ENCODE measurements around the gene AK5. TPM values are rescaled to one million over a fixed set of nuclear protein-coding genes. Genes with fewer than 3 reads are reported as not detected.

The AK5 gene
- total RNA-seq, 4 donors from 2014 or later: 1.1 to 2.1 (median 1.2) TPM; not detected in 1

- H3K27ac ChIP-seq: no peak overlapping the region
- no peaks in the 10 kb centered on the region for H3K9me3 ChIP-seq
- WGBS: 87% methylated on average over 1 of the region's 1 CpG
- H3K36me3 ChIP-seq: no peaks in the 10 kb centered on the region
- no peaks in the 10 kb centered on the region for H3K27me3 ChIP-seq
- TF ChIP-seq POLR2AphosphoS5 (IDR thresholded peaks at IDR 0.05): no peak
- TF ChIP-seq POLR2A (IDR thresholded peaks at IDR 0.05): no peak
- TF ChIP-seq EP300 (IDR thresholded peaks at IDR 0.05): no peak
- no peak for TF ChIP-seq CTCF (IDR thresholded peaks at IDR 0.05)
- DNase-seq (ENCODE audit: low spot score in 2 of 2): no peak
- no peak overlapping the region for H3K4me3 ChIP-seq
- no peaks in the 10 kb centered on the region for H3K4me1 ChIP-seq
Observed at GRCh38 chr1:77428068-77428467, 146.2 kb downstream of the AK5 start.

GRCh38 chr1:77430966-77431690 is 149.3 kb downstream of the AK5 start:
- H3K4me1 ChIP-seq: no peaks in the 10 kb centered on the region
- WGBS: 64% methylated on average over 4 of the region's 4 CpGs
- no peak overlapping the region for H3K4me3 ChIP-seq
- no peaks in the 10 kb centered on the region for H3K9me3 ChIP-seq
- TF ChIP-seq POLR2AphosphoS5 (IDR thresholded peaks at IDR 0.05) (no peak), EP300 (IDR thresholded peaks at IDR 0.05) (no peak), CTCF (IDR thresholded peaks at IDR 0.05) (no peak), POLR2A (IDR thresholded peaks at IDR 0.05) (no peak)
- no peak for DNase-seq (ENCODE audit: low spot score in 2 of 2)
- no peaks in the 10 kb centered on the region for H3K36me3 ChIP-seq
- no peaks in the 10 kb centered on the region for H3K27me3 ChIP-seq
- no peak overlapping the region for H3K27ac ChIP-seq

- no peaks in the 10 kb centered on the region for H3K36me3 ChIP-seq
- H3K27me3 ChIP-seq: no peaks in the 10 kb centered on the region
- H3K4me1 ChIP-seq: no peaks in the 10 kb centered on the region
- no peak for DNase-seq (ENCODE audit: low spot score in 2 of 2)
- H3K27ac ChIP-seq: no peak overlapping the region
- WGBS: 96% methylated on average over 3 of the region's 3 CpGs
- no peak overlapping the region for H3K4me3 ChIP-seq
- TF ChIP-seq POLR2A (IDR thresholded peaks at IDR 0.05) (no peak), CTCF (IDR thresholded peaks at IDR 0.05) (no peak)
- H3K9me3 ChIP-seq: no peaks in the 10 kb centered on the region
Observed at GRCh38 chr1:77433934-77434333, 152.1 kb downstream of the AK5 start.

GRCh38 chr1:77434967-77435366 is 153.1 kb downstream of the AK5 start:
- TF ChIP-seq POLR2AphosphoS5 (IDR thresholded peaks at IDR 0.05) (no peak), EP300 (IDR thresholded peaks at IDR 0.05) (no peak)
- Histone ChIP-seq H3K27me3 (no peaks in the 10 kb centered on the region), H3K9me3 (no peaks in the 10 kb centered on the region), H3K36me3 (no peaks in the 10 kb centered on the region), H3K4me1 (no peaks in the 10 kb centered on the region), H3K4me3 (no peak overlapping the region), H3K27ac (no peak overlapping the region)
- WGBS: 81% methylated on average over 2 of the region's 2 CpGs
- no peak for DNase-seq (ENCODE audit: low spot score in 2 of 2)

- H3K4me1 ChIP-seq: no peaks in the 10 kb centered on the region
- H3K9me3 ChIP-seq: peaks cover 7% of the 10 kb centered on the region
- no peaks in the 10 kb centered on the region for H3K27me3 ChIP-seq
- H3K27ac ChIP-seq: no peak overlapping the region
- H3K4me3 ChIP-seq: no peak overlapping the region
- no peak for TF ChIP-seq EP300 (IDR thresholded peaks at IDR 0.05)
- no peak for DNase-seq (ENCODE audit: low spot score in 2 of 2)
- 28% methylated on average over 4 of the region's 4 CpGs for WGBS
- no peaks in the 10 kb centered on the region for H3K36me3 ChIP-seq
Observed at GRCh38 chr1:77438236-77438913, 156.6 kb downstream of the AK5 start.

- Histone ChIP-seq H3K4me3 (no peak overlapping the region), H3K36me3 (no peaks in the 10 kb centered on the region), H3K9me3 (peaks cover 3% of the 10 kb centered on the region), H3K27me3 (no peaks in the 10 kb centered on the region), H3K4me1 (no peaks in the 10 kb centered on the region), H3K27ac (no peak overlapping the region)
- DNase-seq (ENCODE audit: low spot score in 2 of 2): no peak
- TF ChIP-seq EP300 (IDR thresholded peaks at IDR 0.05): no peak
- no peak for TF ChIP-seq CTCF (IDR thresholded peaks at IDR 0.05)
- TF ChIP-seq POLR2A (IDR thresholded peaks at IDR 0.05): no peak
- no peak for TF ChIP-seq POLR2AphosphoS5 (IDR thresholded peaks at IDR 0.05)
- 77% methylated on average over 4 of the region's 4 CpGs for WGBS
Observed at GRCh38 chr1:77446841-77447555, 165.2 kb downstream of the AK5 start.

Data from suprapubic skin (tissue), 4 donors.